NCI-H524 treated with DMSO at 0.1 percent for 48 hours (cell line): Measurements from ENCODE around the gene SH3PXD2A.
"Not testable (repeated sequence)": the region's sequence is repeated elsewhere in the genome, so short reads cannot be mapped to it uniquely, and the experiment has no call there.

ENCODE experiments used
- DNase-seq: peaks from one replicate; lab custom pipeline; 2025; lab: John Stamatoyannopoulos, UW

Gene SH3PXD2A

DNA sequence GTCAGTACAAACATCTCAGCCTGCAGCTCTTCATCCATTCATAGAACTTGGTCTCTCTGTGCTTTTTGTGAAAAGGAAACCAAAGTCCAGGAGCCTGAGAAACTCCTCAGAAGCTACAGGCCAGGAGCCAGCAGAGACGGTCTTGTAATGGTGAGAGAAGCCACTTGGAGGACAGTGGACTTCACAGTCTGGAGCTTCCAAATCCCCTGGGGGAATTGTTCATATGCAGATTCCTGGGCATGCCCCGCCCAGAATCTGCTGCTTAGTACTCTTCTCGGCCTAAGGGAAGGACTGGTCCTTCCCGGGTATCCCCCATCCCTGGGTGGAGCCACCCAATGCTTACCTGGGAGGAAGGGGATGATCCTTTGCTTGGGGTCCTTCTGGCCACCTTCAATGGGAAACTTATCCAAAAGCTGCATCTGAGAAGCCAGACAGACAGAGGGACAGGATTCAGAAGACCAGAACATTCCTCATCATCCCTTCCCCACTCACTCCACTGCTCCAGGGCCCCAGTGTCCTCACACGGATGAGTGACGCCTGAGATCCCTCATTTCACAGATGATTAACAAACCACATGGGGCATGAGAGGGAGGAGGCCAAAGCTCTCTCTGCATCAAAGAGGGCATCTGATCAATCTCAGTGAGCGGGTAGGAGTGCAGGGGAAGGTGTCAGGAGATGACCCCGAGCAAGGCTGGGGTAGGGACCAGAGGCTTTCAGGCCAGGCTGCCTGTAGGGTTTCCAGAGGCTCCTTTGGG, 88.4 kb downstream of the SH3PXD2A start:
- no peak for DNase-seq

DNA sequence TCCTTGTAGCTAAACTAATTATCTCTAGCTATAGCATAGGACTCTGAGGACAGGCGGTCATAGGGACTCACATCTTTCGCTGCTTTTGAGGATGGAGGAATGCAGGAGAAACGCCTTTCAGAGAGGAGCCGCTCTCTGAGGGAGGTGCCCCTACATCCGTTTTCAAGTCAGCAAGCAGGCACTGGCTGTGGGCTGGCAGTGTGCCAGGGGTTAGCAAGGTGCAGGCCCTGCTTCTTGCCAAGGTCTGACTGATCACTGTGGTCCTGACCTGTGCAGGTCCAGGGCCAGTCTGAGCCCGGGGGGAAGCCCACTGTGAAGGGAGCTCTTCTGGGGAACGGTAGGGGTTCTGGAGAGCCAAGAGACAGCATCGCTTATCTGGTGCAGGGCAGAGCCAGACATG, 89.4 kb downstream of the SH3PXD2A start:
- DNase-seq: no peak

DNA sequence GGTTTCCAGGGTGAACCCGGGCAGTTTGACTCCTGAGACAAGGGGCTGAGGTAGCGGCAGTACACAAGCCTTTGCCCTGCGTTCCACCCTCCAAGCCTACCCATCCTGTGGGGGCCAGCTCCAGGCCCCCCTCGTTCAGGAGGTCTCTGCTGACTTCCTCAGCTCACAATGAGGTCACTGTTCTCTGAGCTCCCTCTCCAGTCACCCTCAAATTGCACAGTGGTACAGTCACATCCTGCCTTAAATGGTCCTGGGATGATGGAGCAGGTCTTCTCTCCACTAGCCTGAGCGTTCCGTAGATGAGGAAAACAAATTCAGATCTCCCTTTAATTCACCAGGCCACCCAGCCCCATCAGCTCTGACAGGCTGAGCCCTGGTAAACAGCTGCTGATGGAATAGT, 90.2 kb downstream of the SH3PXD2A start:
- DNase-seq: no peak

DNA sequence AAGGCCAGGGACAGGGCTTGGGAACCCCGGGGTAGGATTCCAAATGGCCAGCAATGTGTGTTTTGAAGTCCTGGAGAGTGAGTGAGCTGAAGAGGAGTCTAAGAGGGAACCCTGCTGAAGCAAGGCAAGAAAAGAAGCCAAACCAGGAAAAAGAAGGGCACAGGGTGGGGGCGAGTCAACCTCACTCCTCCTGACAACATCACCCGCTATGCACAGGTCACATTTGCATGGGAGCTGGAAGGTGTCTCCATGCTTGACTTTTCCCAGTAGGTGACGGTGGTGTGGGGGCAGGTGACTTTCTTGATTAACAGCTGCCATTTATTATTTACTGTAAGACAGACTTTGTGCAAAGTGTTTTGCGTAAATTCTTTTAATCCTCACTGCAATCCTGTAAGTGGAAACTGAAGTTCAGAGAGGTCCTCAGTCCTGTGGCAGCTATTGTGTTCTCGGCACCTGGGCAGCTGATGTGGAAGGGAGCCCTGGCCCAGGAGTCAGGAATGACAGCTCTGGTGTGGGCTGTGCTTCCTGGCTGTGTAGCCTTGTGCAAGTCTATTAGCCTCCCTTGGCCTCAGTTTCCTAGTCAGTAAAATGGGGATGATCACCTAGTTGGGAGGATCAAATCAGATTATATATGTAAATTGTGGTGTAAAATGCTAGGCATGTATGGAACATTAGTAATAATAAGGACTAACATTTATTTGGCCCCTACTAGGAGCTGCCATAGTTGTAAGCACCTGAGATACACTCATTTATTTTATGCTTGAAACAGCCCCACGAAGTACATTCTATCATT, 90.9 kb downstream of the SH3PXD2A start:
- no peak for DNase-seq

DNA sequence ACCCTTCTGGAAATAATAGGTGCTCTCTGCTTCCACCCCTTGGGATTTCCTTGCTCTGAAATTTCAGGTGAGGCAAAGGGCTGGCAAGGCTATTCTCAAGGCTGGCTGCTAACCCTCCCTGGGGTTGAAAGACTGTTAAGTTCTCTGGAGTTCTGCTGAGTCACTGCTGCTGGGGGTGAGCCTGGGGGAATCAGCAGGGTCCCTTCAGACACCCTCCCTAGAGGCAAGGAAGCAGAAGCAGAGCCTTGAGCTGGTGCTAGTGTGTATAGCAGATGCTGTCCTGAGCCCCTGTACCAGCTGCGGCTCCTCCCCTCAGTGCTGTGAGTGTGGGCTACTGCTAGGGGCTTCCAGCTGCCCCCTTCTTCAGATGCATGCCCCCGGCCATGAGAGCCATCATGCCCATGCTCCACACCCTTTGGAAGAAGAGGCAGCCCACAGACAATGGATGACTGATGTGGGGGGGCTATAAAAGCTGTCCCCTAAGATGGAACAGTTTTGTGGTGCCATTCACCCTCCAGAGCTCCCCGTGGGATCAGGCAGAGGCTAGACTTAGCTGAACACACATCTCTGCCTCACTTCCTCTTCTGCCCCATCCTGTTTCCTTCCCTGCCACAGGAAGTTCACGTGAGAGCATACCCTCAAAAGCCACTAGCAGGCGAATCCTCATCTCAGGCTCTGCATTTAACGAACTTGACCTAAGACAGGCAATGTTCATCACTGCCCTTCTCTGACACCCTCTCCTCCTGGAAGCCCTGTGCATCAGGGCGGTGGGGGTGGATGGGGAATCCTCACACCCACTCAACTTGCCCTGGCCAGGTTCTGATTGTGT, 91.8 kb downstream of the SH3PXD2A start:
- no peak for DNase-seq

DNA sequence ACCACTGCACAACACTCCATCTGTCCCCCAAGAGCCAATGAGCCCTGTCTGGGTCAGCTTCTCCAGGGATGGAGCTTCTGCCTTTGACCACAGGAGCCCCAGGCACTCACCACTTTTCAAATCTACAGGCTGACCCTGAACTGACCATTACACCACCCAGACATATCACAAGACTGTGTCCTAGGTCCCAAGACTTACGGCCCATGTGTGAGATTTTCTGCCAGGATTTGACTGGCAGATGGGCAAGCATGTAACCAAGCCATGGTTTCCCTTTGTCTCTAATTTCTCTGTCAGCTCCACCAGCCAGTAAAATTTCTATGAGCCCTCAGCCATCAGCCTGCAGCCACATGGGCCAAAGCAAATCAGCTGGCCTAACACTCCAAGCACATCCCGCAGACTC, 92.5 kb downstream of the SH3PXD2A start:
- DNase-seq: no peak

DNA sequence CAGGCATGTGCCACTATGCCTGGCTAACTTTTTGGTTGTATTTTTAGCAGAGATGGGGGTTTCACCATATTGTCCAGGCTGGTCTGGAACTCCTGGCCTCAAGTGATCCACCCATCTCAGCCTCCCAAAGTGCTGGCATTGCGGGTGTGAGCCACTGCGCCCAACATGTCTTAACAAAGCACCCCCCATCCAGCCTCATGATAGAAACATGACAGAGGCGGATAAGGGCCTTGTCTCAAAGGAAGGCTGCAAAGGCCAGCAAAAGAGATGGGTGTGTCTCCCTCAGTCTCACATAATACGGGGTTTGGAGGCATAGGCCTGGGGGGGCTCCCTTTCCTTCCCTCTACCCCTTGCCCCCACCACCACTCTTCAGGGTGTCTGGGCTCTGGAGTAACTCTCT, 93.2 kb downstream of the SH3PXD2A start:
- DNase-seq: no peak

DNA sequence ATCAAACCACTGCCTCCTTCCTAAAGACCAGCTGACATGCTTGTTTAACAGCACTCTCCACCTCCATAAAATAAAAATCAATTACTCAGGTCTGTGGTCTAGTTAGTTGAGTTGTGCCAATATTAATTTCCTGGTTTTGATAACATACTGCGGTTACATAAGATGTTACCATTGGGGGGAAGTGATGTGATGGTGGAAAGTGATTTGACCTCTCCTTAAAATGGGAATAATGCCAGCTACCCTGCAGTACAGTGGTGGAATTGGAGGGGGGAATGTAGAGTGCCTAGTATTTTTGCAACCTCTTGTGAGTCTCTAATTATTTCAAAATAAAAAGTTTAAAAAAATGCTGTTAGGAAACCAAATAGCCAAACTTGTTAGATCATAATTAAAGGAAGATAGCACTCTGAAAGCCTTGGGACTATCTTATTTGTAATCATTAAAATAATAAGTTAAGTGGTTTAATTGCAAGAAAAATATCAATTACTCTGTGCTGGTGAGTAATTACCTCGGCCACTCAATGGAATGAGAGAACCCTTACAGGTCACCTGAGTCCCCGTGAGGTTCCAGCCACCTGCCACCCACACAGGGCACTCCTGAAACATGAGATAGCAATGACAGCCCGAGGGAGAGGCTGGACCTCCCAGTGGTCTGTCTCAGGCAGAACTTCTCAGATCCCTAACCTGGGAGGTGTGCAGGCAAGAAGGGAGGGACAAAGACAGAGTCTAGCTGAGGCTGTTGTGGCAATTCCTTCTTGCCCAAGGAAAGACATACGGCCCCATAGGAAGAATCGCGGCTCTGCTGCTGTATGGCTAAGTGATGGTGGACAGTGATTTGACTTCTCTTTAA, 94.1 kb downstream of the SH3PXD2A start:
- DNase-seq: no peak

DNA sequence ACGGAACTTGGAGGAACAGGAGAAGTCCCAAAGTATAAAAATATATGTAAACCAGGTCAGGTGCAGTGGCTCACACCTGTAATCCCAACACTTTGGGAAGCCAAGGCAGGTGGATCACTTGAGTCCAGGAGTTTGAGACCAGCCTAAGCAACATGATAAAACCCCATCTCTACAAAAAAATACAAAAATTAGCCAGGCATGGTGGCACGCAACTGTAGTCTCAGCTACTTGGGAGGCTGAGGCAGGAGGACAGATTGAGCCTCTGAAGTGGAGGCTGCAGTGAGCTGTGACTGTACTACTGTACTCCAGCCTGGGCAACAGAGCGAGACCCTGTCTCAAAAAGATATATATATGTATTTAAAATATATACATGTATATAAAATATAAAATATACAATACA, 95.1 kb downstream of the SH3PXD2A start:
- DNase-seq: not testable (repeated sequence)

DNA sequence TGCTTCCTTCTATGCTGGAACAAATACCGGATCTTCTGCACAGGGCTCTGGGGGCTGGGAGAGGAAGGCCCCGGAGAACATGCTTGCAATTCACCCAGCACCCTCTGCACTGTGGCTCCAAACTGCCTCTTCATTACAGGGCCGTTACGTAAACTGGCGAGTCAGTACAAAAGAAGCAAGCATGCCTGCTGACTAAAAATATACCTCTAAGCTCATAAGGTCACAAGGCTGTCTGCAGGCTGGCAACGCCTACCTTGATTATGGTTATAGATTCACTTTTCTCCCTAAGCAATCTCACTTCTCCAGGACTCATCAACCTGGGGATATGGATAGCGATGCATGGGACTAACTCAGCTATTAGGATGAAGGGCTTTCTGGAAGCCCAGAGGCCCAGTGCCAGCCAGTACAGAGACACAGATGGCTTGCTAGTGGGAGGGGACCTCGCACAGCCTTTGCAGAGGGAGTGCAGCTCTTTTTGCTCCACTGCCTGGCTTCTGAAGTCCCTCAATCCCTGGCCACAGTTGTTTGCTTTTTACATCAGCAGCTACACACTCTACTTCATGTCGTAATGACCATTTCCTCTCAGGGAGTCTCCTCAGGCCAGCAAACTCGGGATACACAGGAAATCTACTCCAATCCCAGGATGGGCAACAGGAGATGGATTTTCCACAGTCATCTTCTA, 96.1 kb downstream of the SH3PXD2A start:
- no peak for DNase-seq

DNA sequence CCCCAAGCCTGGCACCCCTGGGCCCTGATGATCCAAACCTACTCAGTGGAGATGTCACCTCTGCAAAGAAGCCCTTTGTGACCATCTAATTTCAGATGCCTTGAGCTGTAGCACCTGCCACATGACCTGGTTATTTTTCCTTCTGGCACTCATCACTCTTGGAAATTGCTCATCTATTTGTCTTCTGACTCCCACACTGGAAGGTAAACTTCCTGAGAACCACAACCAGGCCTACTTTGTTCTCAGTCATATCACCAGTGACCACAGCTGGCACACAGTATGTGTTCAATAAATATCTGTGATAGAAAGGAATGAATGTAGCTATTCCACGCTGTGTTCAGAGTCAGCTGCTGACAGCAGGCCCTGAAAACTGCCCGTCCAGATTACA, 97.1 kb downstream of the SH3PXD2A start:
- DNase-seq: no peak

DNA sequence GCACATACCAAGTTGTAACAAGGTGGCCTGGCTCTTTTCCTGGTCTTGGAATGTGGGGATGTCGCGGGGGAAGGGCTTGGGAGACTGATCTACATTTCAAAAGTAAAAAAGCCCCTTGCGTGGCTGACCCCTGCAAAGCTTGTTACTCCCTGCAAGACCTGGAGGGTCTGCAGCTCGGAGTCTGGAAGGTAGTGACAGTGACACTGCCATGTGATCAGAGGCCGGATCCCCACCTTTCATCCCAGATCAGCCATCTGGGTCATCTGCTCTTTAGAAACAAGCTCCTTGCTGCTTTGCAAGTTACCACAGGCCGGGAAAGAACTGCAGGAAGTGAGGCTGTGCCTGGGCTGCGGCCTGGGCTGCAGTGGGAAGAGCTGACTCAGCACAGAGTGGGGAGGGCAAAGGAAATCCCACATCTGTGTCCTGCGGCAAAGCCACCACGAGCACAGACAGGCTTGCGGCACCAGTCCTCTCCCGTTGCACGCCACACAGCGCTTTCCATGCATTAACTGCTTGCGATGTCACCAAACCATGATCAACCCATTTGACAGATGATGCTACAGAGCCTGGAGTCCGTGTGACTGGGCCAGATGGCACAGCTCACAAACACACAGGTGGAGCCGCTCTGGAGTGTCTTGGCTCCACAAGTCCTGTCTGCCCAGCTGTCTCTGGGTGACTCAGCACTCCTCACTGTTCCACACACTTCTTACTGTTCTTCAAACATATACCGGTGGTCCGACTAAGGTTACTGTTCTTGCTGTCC, 97.7 kb downstream of the SH3PXD2A start:
- no peak for DNase-seq

DNA sequence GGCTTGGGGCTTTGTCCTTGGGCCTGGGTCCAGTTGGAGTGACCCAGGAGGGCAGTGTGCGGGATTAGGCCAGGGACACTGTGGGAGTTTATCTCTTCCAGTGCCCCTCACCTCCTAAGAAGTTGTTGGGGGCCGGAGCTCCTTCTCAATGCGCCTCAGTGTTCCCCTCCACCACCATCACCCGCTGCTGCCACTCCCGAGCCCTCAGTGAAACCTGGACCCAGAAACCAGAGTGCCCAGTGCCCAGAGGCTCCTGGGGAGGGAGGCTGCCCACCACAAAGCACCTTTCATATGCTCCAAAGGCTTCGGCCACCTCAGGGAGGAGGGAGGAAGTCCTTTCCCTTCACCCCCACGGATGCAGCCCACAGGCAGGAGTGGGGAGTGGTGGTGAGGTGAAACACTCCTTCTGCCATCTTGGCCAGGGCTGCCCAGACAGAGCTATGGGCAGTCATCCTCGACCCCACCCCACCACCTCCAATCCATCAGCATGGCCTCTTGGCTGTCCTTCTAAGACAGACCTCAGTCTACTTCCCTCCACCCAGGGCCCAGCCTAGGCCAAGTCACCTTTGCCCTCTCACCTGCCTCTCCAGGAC, 99.0 kb downstream of the SH3PXD2A start:
- DNase-seq: no peak

DNA sequence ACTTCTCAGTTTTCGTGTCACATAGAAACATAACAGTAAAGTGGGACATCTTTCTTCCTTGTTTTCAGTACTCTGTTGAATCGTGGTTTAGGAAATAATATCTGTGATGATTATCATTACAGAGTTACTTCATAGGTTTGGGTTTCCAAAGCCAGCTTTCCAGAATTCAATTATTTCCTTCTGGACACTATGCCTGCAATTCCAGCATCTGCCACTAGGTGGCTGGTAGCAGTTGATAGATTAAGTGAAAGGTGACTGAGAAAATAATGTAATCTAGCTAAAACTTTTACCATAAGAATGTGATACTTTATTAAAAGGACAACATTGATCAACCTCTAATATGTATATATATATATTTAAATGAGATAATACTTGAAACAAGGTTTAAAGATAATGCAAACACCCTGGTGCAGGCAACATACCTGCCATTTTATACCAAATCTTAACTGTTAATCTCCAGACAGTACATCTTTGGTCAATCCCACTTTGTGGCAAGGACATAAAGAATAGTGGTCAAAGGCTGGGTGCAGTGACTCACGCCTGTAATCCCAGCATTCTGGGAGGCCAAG, 102.6 kb downstream of the SH3PXD2A start:
- no peak for DNase-seq

DNA sequence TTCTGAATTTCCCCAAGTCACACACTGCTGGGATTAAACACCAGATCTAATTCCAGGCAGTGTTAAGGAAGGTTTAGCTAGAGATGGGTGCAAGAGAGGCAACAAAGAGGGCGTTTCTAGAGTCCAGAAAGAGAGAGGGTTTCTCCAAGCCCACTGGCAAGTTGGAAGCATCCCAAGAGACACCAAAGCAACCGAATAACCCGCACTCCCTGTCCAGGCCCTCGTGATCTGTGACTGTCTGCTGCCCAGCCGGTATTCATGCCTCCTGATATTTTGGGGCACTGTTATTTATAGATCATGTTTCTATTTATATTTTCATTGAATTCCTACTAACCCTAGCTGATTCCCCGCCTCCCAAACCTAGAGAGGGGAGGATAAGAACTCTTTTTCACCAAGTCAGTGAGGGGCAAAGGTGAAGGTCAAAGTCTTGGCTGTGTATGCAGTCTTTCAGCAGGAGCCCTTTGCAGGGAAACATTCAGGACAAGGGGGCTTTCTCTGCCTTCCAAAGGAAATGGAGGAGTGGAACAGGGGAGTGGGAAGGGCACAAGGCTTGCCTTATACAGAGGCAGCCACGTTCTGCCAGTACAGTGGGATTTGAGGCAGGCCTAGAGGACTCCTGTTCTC, 103.6 kb downstream of the SH3PXD2A start:
- no peak for DNase-seq

DNA sequence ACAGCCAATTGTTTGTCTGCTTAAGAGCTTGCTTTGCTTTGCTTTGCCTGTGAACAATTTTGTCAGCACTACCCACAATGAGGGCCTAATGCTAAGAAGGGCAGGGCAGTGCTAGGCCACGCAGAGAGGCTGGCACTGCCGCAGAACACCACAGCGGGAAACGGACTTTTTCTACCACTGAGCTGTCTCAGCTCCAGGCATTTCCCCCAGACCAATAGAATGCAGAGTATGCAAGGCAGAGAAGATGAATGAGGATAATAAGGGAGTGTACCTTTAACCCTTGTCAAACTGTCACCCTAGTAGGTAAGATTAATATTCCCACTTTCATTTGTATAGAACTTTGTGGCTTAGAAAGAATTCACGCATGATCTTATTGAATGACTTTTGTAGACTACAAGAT, 104.5 kb downstream of the SH3PXD2A start:
- DNase-seq: no peak

DNA sequence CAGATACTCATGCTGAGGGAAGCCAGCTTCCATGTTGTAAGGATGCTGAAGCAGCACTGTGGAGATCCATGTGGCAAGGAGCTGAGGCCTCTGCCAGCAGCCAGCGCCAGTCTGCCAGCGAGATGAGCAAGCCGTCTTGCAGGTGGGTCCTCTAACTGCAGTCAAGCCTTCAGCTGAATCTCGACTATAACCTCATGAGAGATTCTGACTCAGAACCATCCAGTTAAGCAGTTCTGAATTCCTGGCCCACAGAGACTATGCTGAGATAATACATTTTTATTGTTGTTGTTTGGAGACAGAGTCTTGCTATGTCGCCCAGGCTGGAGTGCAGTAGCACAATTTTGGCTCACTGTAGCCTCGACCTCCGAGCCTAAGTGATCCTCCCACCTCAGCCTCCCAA, 105.6 kb downstream of the SH3PXD2A start:
- no peak for DNase-seq

DNA sequence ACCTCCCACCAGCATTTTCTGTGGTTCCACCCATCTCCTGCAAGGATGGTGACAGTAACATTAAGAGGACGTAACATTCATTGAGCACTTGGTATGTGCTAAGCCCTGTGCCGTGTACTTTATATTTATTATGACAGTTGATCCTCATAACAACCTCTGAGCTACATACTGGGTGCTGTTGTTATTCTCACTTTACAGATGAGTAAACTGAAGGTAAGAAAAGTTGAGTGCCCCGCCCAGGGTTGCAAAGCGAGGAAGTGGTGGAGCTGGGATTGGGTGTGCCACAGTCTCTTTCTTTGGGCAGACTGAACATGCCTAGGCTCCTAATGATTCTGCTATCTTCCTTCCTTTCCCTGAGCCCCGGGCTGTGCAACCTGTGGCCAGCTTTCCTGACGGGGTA, 107.4 kb downstream of the SH3PXD2A start:
- no peak for DNase-seq

DNA sequence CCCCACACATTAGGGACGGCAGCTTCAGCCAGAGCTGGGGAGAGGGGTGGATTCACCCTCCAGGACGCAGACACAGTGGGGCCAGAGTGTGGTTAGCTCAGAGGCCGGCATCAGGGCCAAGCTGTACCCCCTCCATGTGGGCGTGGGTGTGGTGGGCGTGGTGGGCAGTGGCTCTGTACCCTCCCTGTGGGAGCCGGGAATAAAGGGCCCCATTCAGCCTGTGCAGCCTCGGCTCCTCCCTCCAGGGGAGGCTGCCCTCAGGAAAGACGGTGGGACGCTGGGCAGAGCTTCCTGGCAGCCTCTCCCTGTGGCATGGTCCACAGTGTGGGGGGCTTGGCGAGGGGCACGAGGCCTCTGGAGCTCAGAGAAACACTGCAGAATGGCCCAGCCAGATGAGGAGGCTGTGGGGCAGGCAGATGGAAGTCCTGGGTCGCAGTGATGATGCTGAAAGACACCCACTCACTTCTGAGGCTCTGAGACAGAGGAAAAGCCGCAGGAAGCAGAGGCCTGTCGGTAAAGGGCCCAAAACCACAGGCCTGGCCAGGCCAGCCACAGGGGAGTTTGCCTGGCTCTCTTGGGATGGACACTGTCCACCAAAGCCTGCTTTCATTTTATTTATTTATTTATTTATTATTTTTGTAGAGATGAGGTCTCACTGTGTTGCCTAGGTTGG, 108.0 kb downstream of the SH3PXD2A start:
- DNase-seq: no peak
